Activated T-helper 17 cell treated with anti-CD3 and anti-CD28 coated beads, Interleukin-2, amount 50 U/mL, for 72 hours (primary cell): ENCODE results near the gene CDKAL1. TPM values are rescaled to one million over a fixed set of nuclear protein-coding genes. Genes with fewer than 3 reads are reported as not detected.

ENCODE experiments used
- ATAC-seq: fragments of 150-1000 bp; cut with Tn5 transposase; replicated peaks from 2 replicates; pipeline ENCODE4 v1.10.0; 2021; ENCODE audit warnings: mild to moderate bottlenecking, moderate library complexity
- H3K27ac Mint-ChIP-seq: one replicate; pipeline ENCODE4 v1.8.0; 2022; ENCODE audit warnings: mixed read lengths
- H3K27me3 Mint-ChIP-seq: one replicate; pipeline ENCODE4 v1.8.0; 2022; ENCODE audit warnings: mixed read lengths
- H3K36me3 Mint-ChIP-seq: one replicate; pipeline ENCODE4 v1.8.0; 2022; ENCODE audit warnings: low read depth, mild to moderate bottlenecking, mixed read lengths
- H3K4me1 Mint-ChIP-seq: one replicate; pipeline ENCODE4 v1.8.0; 2022; ENCODE audit warnings: mixed read lengths
- H3K4me3 Mint-ChIP-seq: one replicate; pipeline ENCODE4 v1.8.0; 2022; ENCODE audit warnings: mild to moderate bottlenecking, mixed read lengths
- H3K9me3 Mint-ChIP-seq: one replicate; pipeline ENCODE4 v1.8.0; 2022; ENCODE audit warnings: mixed read lengths
- total RNA-seq, 2 donors: library from RNA; stranded (reverse); gene quantifications; one replicate each; pipeline ENCODE4 v1.2.3, GENCODE V29; 2022

The CDKAL1 gene
- total RNA-seq, 2 donors from 2014 or later = 27.7 to 31.9 TPM

GRCh38 chr6:21024616-21025015, 490.4 kb downstream of the CDKAL1 start:
- Mint-ChIP-seq H3K4me3 (no peak overlapping the region), H3K4me1 (no peaks in the 10 kb centered on the region), H3K27me3 (no peaks in the 10 kb centered on the region), H3K36me3 (peaks cover 36% of the 10 kb centered on the region), H3K27ac (no peak overlapping the region), H3K9me3 (peaks cover 6% of the 10 kb centered on the region)
- ATAC-seq = no peak

GRCh38 chr6:21026576-21027273, 492.5 kb downstream of the CDKAL1 start:
- peaks cover 10% of the 10 kb centered on the region for H3K9me3 Mint-ChIP-seq
- H3K27me3 Mint-ChIP-seq = no peaks in the 10 kb centered on the region
- ATAC-seq = no peak
- H3K4me1 Mint-ChIP-seq = no peaks in the 10 kb centered on the region
- H3K36me3 Mint-ChIP-seq = peaks cover 42% of the 10 kb centered on the region
- no peak overlapping the region for H3K27ac Mint-ChIP-seq
- no peak overlapping the region for H3K4me3 Mint-ChIP-seq

- Mint-ChIP-seq H3K4me1 (no peaks in the 10 kb centered on the region), H3K36me3 (peaks cover 34% of the 10 kb centered on the region), H3K4me3 (no peak overlapping the region), H3K27me3 (no peaks in the 10 kb centered on the region), H3K27ac (no peak overlapping the region), H3K9me3 (peaks cover 10% of the 10 kb centered on the region)
- ATAC-seq = no peak
These were observed 493.2 kb downstream of the CDKAL1 start for GRCh38 chr6:21027507-21027906.

- Mint-ChIP-seq H3K9me3 (peaks cover 10% of the 10 kb centered on the region), H3K4me1 (no peaks in the 10 kb centered on the region), H3K27ac (no peak overlapping the region), H3K4me3 (no peak overlapping the region), H3K27me3 (no peaks in the 10 kb centered on the region), H3K36me3 (peaks cover 28% of the 10 kb centered on the region)
- ATAC-seq = no peak
These were observed 496.9 kb downstream of the CDKAL1 start for GRCh38 chr6:21031182-21031581.

GRCh38 chr6:21033084-21033483, 498.8 kb downstream of the CDKAL1 start:
- H3K36me3 Mint-ChIP-seq = peaks cover 21% of the 10 kb centered on the region

GRCh38 chr6:21033575-21034026, 499.3 kb downstream of the CDKAL1 start:
- no peak for ATAC-seq
- no peak overlapping the region for H3K27ac Mint-ChIP-seq

More at GRCh38 chr6:21033084-21033483, 498.8 kb downstream of the CDKAL1 start:
- peak overlapping the region; percentile 4 for H3K27ac Mint-ChIP-seq
- H3K4me3 Mint-ChIP-seq = no peak overlapping the region
- no peak for ATAC-seq
- H3K4me1 Mint-ChIP-seq = no peaks in the 10 kb centered on the region
- no peaks in the 10 kb centered on the region for H3K27me3 Mint-ChIP-seq
- peaks cover 4% of the 10 kb centered on the region for H3K9me3 Mint-ChIP-seq

GRCh38 chr6:21034345-21034744, 500.1 kb downstream of the CDKAL1 start:
- peaks cover 18% of the 10 kb centered on the region for H3K36me3 Mint-ChIP-seq
- no peaks in the 10 kb centered on the region for H3K4me1 Mint-ChIP-seq
- no peaks in the 10 kb centered on the region for H3K27me3 Mint-ChIP-seq
- H3K9me3 Mint-ChIP-seq = peaks cover 4% of the 10 kb centered on the region
- no peak for ATAC-seq
- no peak overlapping the region for H3K4me3 Mint-ChIP-seq
- no peak overlapping the region for H3K27ac Mint-ChIP-seq

More at GRCh38 chr6:21033575-21034026, 499.3 kb downstream of the CDKAL1 start:
- Mint-ChIP-seq H3K4me3 (no peak overlapping the region), H3K36me3 (peaks cover 21% of the 10 kb centered on the region), H3K4me1 (no peaks in the 10 kb centered on the region), H3K9me3 (peaks cover 4% of the 10 kb centered on the region), H3K27me3 (no peaks in the 10 kb centered on the region)

GRCh38 chr6:21037453-21037852, 503.2 kb downstream of the CDKAL1 start:
- no peak for ATAC-seq
- no peak overlapping the region for H3K4me3 Mint-ChIP-seq
- H3K27me3 Mint-ChIP-seq = no peaks in the 10 kb centered on the region
- peaks cover 4% of the 10 kb centered on the region for H3K4me1 Mint-ChIP-seq
- peaks cover 6% of the 10 kb centered on the region for H3K36me3 Mint-ChIP-seq
- peaks cover 3% of the 10 kb centered on the region for H3K9me3 Mint-ChIP-seq
- no peak overlapping the region for H3K27ac Mint-ChIP-seq

- peaks cover 6% of the 10 kb centered on the region for H3K36me3 Mint-ChIP-seq
- no peaks in the 10 kb centered on the region for H3K27me3 Mint-ChIP-seq
- no peak overlapping the region for H3K27ac Mint-ChIP-seq
- no peak for ATAC-seq
- peaks cover 7% of the 10 kb centered on the region for H3K4me1 Mint-ChIP-seq
- peaks cover 5% of the 10 kb centered on the region for H3K9me3 Mint-ChIP-seq
- H3K4me3 Mint-ChIP-seq = no peak overlapping the region
These were observed 505.7 kb downstream of the CDKAL1 start for GRCh38 chr6:21039926-21040325.

- Mint-ChIP-seq H3K4me1 (peaks cover 12% of the 10 kb centered on the region), H3K36me3 (no peaks in the 10 kb centered on the region), H3K4me3 (no peak overlapping the region), H3K27ac (no peak overlapping the region), H3K27me3 (no peaks in the 10 kb centered on the region), H3K9me3 (peaks cover 5% of the 10 kb centered on the region)
- ATAC-seq = no peak
These were observed 511.0 kb downstream of the CDKAL1 start for GRCh38 chr6:21045135-21045700.

GRCh38 chr6:21046276-21046675, 512.0 kb downstream of the CDKAL1 start:
- no peak overlapping the region for H3K4me3 Mint-ChIP-seq
- no peak for ATAC-seq
- no peak overlapping the region for H3K27ac Mint-ChIP-seq
- H3K36me3 Mint-ChIP-seq = no peaks in the 10 kb centered on the region
- peaks cover 12% of the 10 kb centered on the region for H3K4me1 Mint-ChIP-seq
- H3K27me3 Mint-ChIP-seq = no peaks in the 10 kb centered on the region
- peaks cover 5% of the 10 kb centered on the region for H3K9me3 Mint-ChIP-seq

- H3K27me3 Mint-ChIP-seq = no peaks in the 10 kb centered on the region
- H3K4me1 Mint-ChIP-seq = peaks cover 5% of the 10 kb centered on the region
- no peak overlapping the region for H3K27ac Mint-ChIP-seq
- no peaks in the 10 kb centered on the region for H3K9me3 Mint-ChIP-seq
- H3K4me3 Mint-ChIP-seq = no peak overlapping the region
- H3K36me3 Mint-ChIP-seq = peaks cover 9% of the 10 kb centered on the region
- no peak for ATAC-seq
These were observed 513.8 kb downstream of the CDKAL1 start for GRCh38 chr6:21048047-21048446.

GRCh38 chr6:21049148-21049547, 514.9 kb downstream of the CDKAL1 start:
- no peak overlapping the region for H3K4me3 Mint-ChIP-seq

GRCh38 chr6:21049572-21049971, 515.3 kb downstream of the CDKAL1 start:
- ATAC-seq = no peak
- H3K27me3 Mint-ChIP-seq = no peaks in the 10 kb centered on the region
- H3K9me3 Mint-ChIP-seq = no peaks in the 10 kb centered on the region

More at GRCh38 chr6:21049148-21049547, 514.9 kb downstream of the CDKAL1 start:
- Mint-ChIP-seq H3K27me3 (no peaks in the 10 kb centered on the region), H3K36me3 (peaks cover 20% of the 10 kb centered on the region), H3K27ac (no peak overlapping the region), H3K9me3 (no peaks in the 10 kb centered on the region), H3K4me1 (peaks cover 5% of the 10 kb centered on the region)
- ATAC-seq = no peak

GRCh38 chr6:21050935-21051334, 516.7 kb downstream of the CDKAL1 start:
- Mint-ChIP-seq H3K27ac (no peak overlapping the region), H3K4me3 (no peak overlapping the region), H3K36me3 (peaks cover 21% of the 10 kb centered on the region), H3K9me3 (no peaks in the 10 kb centered on the region), H3K27me3 (no peaks in the 10 kb centered on the region), H3K4me1 (peaks cover 5% of the 10 kb centered on the region)
- no peak for ATAC-seq

More at GRCh38 chr6:21049572-21049971, 515.3 kb downstream of the CDKAL1 start:
- Mint-ChIP-seq H3K36me3 (peaks cover 21% of the 10 kb centered on the region), H3K4me3 (no peak overlapping the region), H3K27ac (no peak overlapping the region), H3K4me1 (peaks cover 5% of the 10 kb centered on the region)
